OCI-LY7 (cell line): Measurements from ENCODE around the gene GIMAP2.

ENCODE experiments used
- CTCF ChIP-seq: fragments of 200-600 bp; sonication (generic); conservative IDR thresholded peaks from 2 replicates; pipeline ENCODE4 v1.5.1; 2014; ENCODE audit warnings: mild to moderate bottlenecking, antibody characterized with exemption, low read length, moderate library complexity, mixed read lengths
- EZH2phosphoT487 ChIP-seq: fragments of 200-600 bp; sonication (generic); IDR thresholded peaks from 2 replicates; pipeline ENCODE4 v1.6.1; 2018; ENCODE audit warnings: low read depth, borderline replicate concordance, mild to moderate bottlenecking, mixed run types, antibody characterized with exemption, low read length, moderate library complexity, mixed read lengths

- no peak for TF ChIP-seq CTCF
- no peak for TF ChIP-seq EZH2phosphoT487
These were observed 21.6 kb upstream of the GIMAP2 start for GRCh38 chr7:150663802-150664494.
